Ovary (tissue), 3 donors: ENCODE measurements around the gene ACP4.

Experiments used
- CTCF ChIP-seq, 3 donors: fragments of 450-650 bp in 2 of 3; fragments of 200-600 bp in 1 of 3; IDR thresholded peaks; one replicate each; pipeline versions ENCODE4 v1.5.1 to v1.8.0; 2016 to 2022; ENCODE audit warnings: antibody characterized with exemption in 3 of 3, mild to moderate bottlenecking in 1 of 3
- POLR2A ChIP-seq: fragments of 450-650 bp; IDR thresholded peaks from one replicate; pipeline ENCODE4 v1.6.1; 2017; ENCODE audit warnings: antibody characterized with exemption, mild to moderate bottlenecking, moderate library complexity
- donor health status: DM: no; HTN: no; CAD: no.

GRCh38 chr19:50808856-50809255, 18.6 kb downstream of the ACP4 start:
- TF ChIP-seq CTCF (IDR thresholded peaks at IDR 0.05), result no peak
- no peak for TF ChIP-seq POLR2A
